Fibroblast of lung (primary cell): ENCODE measurements around the gene RGL4. TPM values are rescaled to one million over a fixed set of nuclear protein-coding genes. Genes with fewer than 3 reads are reported as not detected.

Experiments
- DNase-seq, 2 donors: peaks; one replicate each; pipeline versions ENCODE4 v3.0.0 to v3.0.0-alpha.2; 2010; ENCODE audit warnings: low read depth in 2 of 2
- H2AFZ ChIP-seq: 2 replicates; pipeline ENCODE4 v1.5.1; 2012; ENCODE audit warnings: low read length, control low read depth, inconsistent platforms
- H3K27ac ChIP-seq: 2 replicates; pipeline ENCODE4 v1.5.1; 2011; ENCODE audit warnings: low read length, control low read depth; ENCODE audit not compliant: insufficient read depth
- H3K27me3 ChIP-seq: 2 replicates; pipeline ENCODE4 v1.5.1; 2011; ENCODE audit warnings: mild to moderate bottlenecking, low read length; ENCODE audit not compliant: control insufficient read depth, insufficient read depth
- H3K36me3 ChIP-seq: 2 replicates; pipeline ENCODE4 v1.5.1; 2011; ENCODE audit warnings: low read length; ENCODE audit not compliant: control insufficient read depth, insufficient read depth
- H3K4me1 ChIP-seq: 2 replicates; pipeline ENCODE4 v1.5.1; 2011; ENCODE audit warnings: low read length; ENCODE audit not compliant: control insufficient read depth, insufficient read depth; ENCODE audit errors: extremely low read depth
- H3K4me2 ChIP-seq: 2 replicates; pipeline ENCODE4 v1.5.1; 2011; ENCODE audit warnings: low read length, control low read depth; ENCODE audit not compliant: insufficient read depth; ENCODE audit errors: extremely low read depth
- H3K4me3 ChIP-seq, 4 experiments: fragments of 200-600 bp in 1 of 4; sonication (generic) in 1 of 4; replicated peaks in 1 of 4; 2 replicates each; pipeline ENCODE4 v1.5.1; 2011 to 2016; ENCODE audit warnings: low read length in 4 of 4, low read depth in 3 of 4, mild to moderate bottlenecking in 3 of 4, control low read depth in 2 of 4, inconsistent platforms in 1 of 4, mixed read lengths in 1 of 4; ENCODE audit not compliant: insufficient read depth in 1 of 4; ENCODE audit errors: control extremely low read depth in 1 of 4
- H3K79me2 ChIP-seq: 2 replicates; pipeline ENCODE4 v1.5.1; 2012; ENCODE audit warnings: mild to moderate bottlenecking, low read length, inconsistent platforms; ENCODE audit not compliant: control insufficient read depth, insufficient read depth
- H3K9ac ChIP-seq: 2 replicates; pipeline ENCODE4 v1.5.1; 2011; ENCODE audit warnings: mild to moderate bottlenecking, low read length, control low read depth; ENCODE audit not compliant: insufficient read depth
- H3K9me3 ChIP-seq: 2 replicates; pipeline ENCODE4 v1.5.1; 2012; ENCODE audit warnings: low read depth, low read length; ENCODE audit not compliant: control insufficient read depth, insufficient read depth
- H4K20me1 ChIP-seq: 2 replicates; pipeline ENCODE4 v1.5.1; 2011; ENCODE audit warnings: low read length; ENCODE audit not compliant: control insufficient read depth, insufficient read depth; ENCODE audit errors: extremely low read depth
- EZH2 ChIP-seq: IDR thresholded peaks from 2 replicates; pipeline ENCODE4 v1.5.1; 2012; ENCODE audit warnings: low read length, control low read depth, mild to moderate bottlenecking; ENCODE audit errors: missing control alignments
- polyA plus RNA-seq, 2 donors: library from polyadenylated mRNA; depleted of rRNA in 1 of 2; stranded (reverse) in 1 of 2; unstranded in 1 of 2; fragments of >200 nt; gene quantifications; 2 replicates each; pipeline ENCODE4 v1.2.1, GENCODE V29; 2011 to 2012; ENCODE audit warnings: missing spikeins in 1 of 2
- total RNA-seq: library from RNA; depleted of rRNA; stranded (reverse); fragments of >200 nt; gene quantifications from 2 replicates; pipeline ENCODE4 v1.2.1, GENCODE V29; 2014
- TF ChIP-seq, protein P1 (sequence below), 2 donors: IDR thresholded peaks in 1 of 2; conservative IDR thresholded peaks in 1 of 2; 1 replicate in 1 of 2; 2 replicates in 1 of 2; pipeline ENCODE4 v1.5.1; 2011 to 2012; ENCODE audit warnings: low read length in 2 of 2, control low read depth in 1 of 2, inconsistent platforms in 1 of 2, low read depth in 1 of 2, mild to moderate bottlenecking in 1 of 2

Gene RGL4
- total and polyA plus RNA-seq, 2 donors (not counting 1 experiment from before 2014, with no cell fraction given): not detected

DNA sequence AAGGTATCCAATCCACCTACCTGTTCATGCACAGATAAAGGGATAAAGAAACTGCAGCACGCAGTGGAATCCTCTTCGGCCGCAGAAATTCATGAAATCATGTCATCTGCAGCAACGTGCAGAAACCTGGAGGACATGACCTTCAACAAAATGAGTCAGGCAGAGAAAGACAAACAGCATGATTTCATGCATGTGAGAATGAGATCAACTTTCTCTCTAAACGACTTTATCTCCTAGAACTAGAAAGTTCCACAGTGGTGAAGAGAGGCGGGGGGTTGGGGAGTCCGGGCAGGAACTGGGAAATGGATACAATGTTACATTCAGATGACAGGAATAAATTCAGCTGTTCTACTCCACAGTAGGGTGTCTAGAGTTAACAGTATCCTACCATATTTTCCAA, 9.9 kb downstream of the RGL4 start:
- H3K4me3 ChIP-seq: no peak overlapping the region
- no peak overlapping the region for H3K4me2 ChIP-seq
- no peaks in the 10 kb centered on the region for H3K4me1 ChIP-seq
- TF ChIP-seq EZH2: no peak
- TF ChIP-seq, protein P1, sequence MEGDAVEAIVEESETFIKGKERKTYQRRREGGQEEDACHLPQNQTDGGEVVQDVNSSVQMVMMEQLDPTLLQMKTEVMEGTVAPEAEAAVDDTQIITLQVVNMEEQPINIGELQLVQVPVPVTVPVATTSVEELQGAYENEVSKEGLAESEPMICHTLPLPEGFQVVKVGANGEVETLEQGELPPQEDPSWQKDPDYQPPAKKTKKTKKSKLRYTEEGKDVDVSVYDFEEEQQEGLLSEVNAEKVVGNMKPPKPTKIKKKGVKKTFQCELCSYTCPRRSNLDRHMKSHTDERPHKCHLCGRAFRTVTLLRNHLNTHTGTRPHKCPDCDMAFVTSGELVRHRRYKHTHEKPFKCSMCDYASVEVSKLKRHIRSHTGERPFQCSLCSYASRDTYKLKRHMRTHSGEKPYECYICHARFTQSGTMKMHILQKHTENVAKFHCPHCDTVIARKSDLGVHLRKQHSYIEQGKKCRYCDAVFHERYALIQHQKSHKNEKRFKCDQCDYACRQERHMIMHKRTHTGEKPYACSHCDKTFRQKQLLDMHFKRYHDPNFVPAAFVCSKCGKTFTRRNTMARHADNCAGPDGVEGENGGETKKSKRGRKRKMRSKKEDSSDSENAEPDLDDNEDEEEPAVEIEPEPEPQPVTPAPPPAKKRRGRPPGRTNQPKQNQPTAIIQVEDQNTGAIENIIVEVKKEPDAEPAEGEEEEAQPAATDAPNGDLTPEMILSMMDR (conservative IDR thresholded peaks at IDR 0.05 in 1 of 2, IDR thresholded peaks at IDR 0.05 in 1 of 2; ENCODE audit: low read depth in 1 of 2, low read length in 2 of 2): no peak
- H3K27me3 ChIP-seq: no peaks in the 10 kb centered on the region
- no peak overlapping the region for H3K9ac ChIP-seq
- DNase-seq: peak in 1 of 2 donors; percentile 34
- H3K36me3 ChIP-seq: no peaks in the 10 kb centered on the region
- H3K79me2 ChIP-seq: no peaks in the 10 kb centered on the region
- no peaks in the 10 kb centered on the region for H3K9me3 ChIP-seq
- H2AFZ ChIP-seq: no peak overlapping the region
- H4K20me1 ChIP-seq: no peaks in the 10 kb centered on the region
- H3K27ac ChIP-seq: no peak overlapping the region

DNA sequence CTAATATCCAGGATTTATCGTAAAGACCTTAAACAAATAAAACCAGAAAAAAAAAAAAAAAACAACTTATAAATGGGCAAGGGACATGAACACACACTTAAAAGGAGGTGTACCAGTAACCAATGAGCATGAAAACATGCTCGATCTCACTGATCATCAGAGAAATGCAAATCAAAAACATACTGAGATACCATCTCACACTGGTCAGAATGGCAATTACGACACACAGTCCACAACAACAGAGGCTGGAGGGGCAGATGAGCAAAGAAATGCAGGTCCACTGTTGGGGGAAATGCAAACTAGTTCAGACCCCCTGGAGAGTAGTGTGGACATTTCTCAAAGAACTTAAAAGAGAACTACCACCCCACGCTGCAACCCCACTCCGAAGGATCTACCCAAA, 13.2 kb downstream of the RGL4 start:
- DNase-seq: no peak
- TF ChIP-seq, protein P1 (conservative IDR thresholded peaks at IDR 0.05 in 1 of 2, IDR thresholded peaks at IDR 0.05 in 1 of 2; ENCODE audit: low read depth in 1 of 2, low read length in 2 of 2): no peak
- no peak for TF ChIP-seq EZH2
- H3K36me3 ChIP-seq: peaks cover 3% of the 10 kb centered on the region

DNA sequence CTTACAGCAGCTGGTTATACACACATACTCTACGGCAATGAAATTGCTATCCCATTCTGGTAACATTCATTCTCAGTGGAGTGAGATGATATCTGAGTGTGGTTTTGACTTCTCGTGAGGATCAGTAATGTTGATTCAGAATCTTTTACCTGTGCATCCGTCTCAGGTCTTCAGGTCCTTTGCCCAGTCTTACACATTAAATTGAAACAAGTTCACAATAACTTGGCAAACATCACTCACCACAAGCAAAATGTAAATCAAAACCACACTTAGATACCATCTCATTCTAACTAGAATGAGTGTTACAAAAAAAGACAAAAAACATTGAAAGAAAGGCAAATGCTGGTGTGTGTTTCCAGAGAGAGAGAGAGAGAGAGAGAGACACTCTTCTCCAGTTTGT, 14.0 kb downstream of the RGL4 start:
- H3K27ac ChIP-seq: no peak overlapping the region
- no peak overlapping the region for H2AFZ ChIP-seq
- no peaks in the 10 kb centered on the region for H4K20me1 ChIP-seq
- H3K36me3 ChIP-seq: peaks cover 3% of the 10 kb centered on the region
- H3K9ac ChIP-seq: no peak overlapping the region
- DNase-seq: no peak
- H3K4me2 ChIP-seq: no peak overlapping the region
- no peak overlapping the region for H3K4me3 ChIP-seq
- no peaks in the 10 kb centered on the region for H3K79me2 ChIP-seq
- TF ChIP-seq, protein P1 (conservative IDR thresholded peaks at IDR 0.05 in 1 of 2, IDR thresholded peaks at IDR 0.05 in 1 of 2; ENCODE audit: low read depth in 1 of 2, low read length in 2 of 2): no peak
- TF ChIP-seq EZH2: no peak
- no peaks in the 10 kb centered on the region for H3K27me3 ChIP-seq
- no peaks in the 10 kb centered on the region for H3K9me3 ChIP-seq
- no peaks in the 10 kb centered on the region for H3K4me1 ChIP-seq

More for the DNA sequence above, 13.2 kb downstream of the RGL4 start:
- no peak overlapping the region for H2AFZ ChIP-seq
- H3K9ac ChIP-seq: no peak overlapping the region
- no peak overlapping the region for H3K4me3 ChIP-seq
- no peaks in the 10 kb centered on the region for H3K9me3 ChIP-seq
- H3K4me1 ChIP-seq: no peaks in the 10 kb centered on the region
- H3K79me2 ChIP-seq: no peaks in the 10 kb centered on the region
- no peak overlapping the region for H3K27ac ChIP-seq
- H3K27me3 ChIP-seq: no peaks in the 10 kb centered on the region
- H3K4me2 ChIP-seq: no peak overlapping the region
- H4K20me1 ChIP-seq: no peaks in the 10 kb centered on the region
